WERI-Rb-1 (cell line): ENCODE results near the gene MAB21L3.

Source experiments
- DNase-seq: peaks from one replicate; pipeline ENCODE4 v3.0.0-alpha.2; 2020
- H3K27ac ChIP-seq: fragments of 250-450 bp; sonication (Bioruptor Pico); 2 replicates; pipeline ENCODE4 v1.5.1; 2020; ENCODE audit warnings: mild to moderate bottlenecking, moderate library complexity
- H3K27me3 ChIP-seq: fragments of 250-450 bp; sonication (Bioruptor Pico); 2 replicates; pipeline ENCODE4 v1.5.1; 2021; ENCODE audit warnings: mild to moderate bottlenecking, low read depth, moderate library complexity; ENCODE audit not compliant: insufficient read depth, severe bottlenecking
- H3K36me3 ChIP-seq: fragments of 250-450 bp; sonication (Bioruptor Pico); 2 replicates; pipeline ENCODE4 v1.5.1; 2020; ENCODE audit warnings: mild to moderate bottlenecking, moderate library complexity
- H3K4me3 ChIP-seq: 2 replicates; pipeline ENCODE4 v1.5.1; 2011; ENCODE audit warnings: low read depth, mild to moderate bottlenecking, control low read depth, low read length
- H3K9me3 ChIP-seq: fragments of 250-450 bp; sonication (Bioruptor Pico); 2 replicates; pipeline ENCODE4 v1.5.1; 2021; ENCODE audit warnings: mild to moderate bottlenecking, moderate library complexity; ENCODE audit not compliant: severe bottlenecking
- CTCF ChIP-seq: IDR thresholded peaks from 2 replicates; pipeline ENCODE4 v1.5.1; 2011; ENCODE audit warnings: low read depth, mild to moderate bottlenecking, control low read depth, inconsistent platforms, low read length

The MAB21L3 gene

DNA sequence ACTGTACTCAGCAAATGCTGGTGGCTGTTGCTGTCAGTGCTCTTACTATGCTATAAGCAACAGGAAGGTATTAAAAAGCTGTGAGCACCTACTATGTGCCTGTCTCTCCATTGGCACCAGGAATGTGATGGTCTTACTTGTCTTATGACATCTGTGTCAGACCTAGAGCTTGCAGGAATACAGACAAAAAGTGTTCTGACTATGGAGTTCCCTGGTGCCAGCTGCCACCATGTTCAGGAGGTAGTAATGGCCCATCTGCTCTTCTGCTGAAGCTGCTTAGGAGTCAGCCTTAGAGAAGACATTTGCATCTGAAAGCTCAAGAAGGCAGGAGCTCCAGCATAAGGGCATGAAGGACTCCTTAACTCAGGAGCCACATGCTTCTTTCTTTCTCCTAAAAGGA lies 52.3 kb downstream of the MAB21L3 start:
- Histone ChIP-seq H3K27ac (no peak overlapping the region), H3K4me3 (no peak overlapping the region), H3K9me3 (no peaks in the 10 kb centered on the region), H3K27me3 (no peaks in the 10 kb centered on the region), H3K36me3 (no peaks in the 10 kb centered on the region)
- no peak for TF ChIP-seq CTCF
- DNase-seq = no peak

GRCh38 chr1:116164150-116164549 lies 53.0 kb downstream of the MAB21L3 start:
- no peak for TF ChIP-seq CTCF
- no peak overlapping the region for H3K27ac ChIP-seq

DNA sequence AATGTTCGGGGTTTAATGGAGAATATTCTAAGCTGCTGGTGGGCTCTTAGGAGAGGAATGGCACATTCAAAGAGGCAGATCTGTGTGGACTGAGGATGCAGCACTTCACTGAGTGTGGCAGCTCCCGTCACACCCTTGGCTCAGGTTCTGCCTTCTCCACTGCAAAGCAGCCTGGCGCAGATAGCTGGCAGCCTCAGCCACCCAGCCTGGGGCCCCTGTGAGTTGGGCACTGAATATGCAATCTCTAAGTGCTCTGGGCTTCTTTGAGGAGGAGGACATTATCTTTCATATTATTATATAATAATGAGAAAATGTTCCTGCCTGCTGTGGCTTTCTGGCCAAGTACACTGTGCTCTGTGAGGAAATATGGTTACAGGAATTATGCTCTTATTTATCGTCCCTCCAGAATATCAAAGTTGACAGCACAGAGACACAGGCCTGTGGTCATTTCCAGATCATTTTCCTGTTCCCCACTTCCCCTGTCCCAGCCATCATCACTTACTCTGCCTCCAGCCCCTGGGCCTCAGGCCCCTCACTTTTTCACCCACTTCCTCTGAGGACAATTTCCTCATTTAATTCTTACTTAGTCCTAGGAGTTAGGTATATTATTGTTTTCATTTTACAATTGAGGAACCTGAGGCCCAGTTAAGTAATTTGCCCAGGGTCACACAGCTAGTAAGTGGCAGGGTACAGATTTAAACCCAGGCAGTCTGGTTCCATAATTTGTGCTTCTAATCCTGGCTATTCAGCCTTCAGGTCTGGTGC lies 53.6 kb downstream of the MAB21L3 start:
- Histone ChIP-seq H3K27me3 (no peaks in the 10 kb centered on the region), H3K27ac (no peak overlapping the region), H3K36me3 (no peaks in the 10 kb centered on the region), H3K9me3 (no peaks in the 10 kb centered on the region), H3K4me3 (no peak overlapping the region)
- no peak for DNase-seq
- no peak for TF ChIP-seq CTCF

More at GRCh38 chr1:116164150-116164549, 53.0 kb downstream of the MAB21L3 start:
- no peak overlapping the region for H3K4me3 ChIP-seq
- H3K27me3 ChIP-seq = no peaks in the 10 kb centered on the region
- DNase-seq = no peak
- no peaks in the 10 kb centered on the region for H3K36me3 ChIP-seq
- no peaks in the 10 kb centered on the region for H3K9me3 ChIP-seq

- Histone ChIP-seq H3K27me3 (no peaks in the 10 kb centered on the region), H3K9me3 (no peaks in the 10 kb centered on the region), H3K27ac (no peak overlapping the region), H3K4me3 (no peak overlapping the region), H3K36me3 (no peaks in the 10 kb centered on the region)
- no peak for DNase-seq
- TF ChIP-seq CTCF = no peak
Measured at GRCh38 chr1:116165572-116165971, 54.4 kb downstream of the MAB21L3 start.

DNA sequence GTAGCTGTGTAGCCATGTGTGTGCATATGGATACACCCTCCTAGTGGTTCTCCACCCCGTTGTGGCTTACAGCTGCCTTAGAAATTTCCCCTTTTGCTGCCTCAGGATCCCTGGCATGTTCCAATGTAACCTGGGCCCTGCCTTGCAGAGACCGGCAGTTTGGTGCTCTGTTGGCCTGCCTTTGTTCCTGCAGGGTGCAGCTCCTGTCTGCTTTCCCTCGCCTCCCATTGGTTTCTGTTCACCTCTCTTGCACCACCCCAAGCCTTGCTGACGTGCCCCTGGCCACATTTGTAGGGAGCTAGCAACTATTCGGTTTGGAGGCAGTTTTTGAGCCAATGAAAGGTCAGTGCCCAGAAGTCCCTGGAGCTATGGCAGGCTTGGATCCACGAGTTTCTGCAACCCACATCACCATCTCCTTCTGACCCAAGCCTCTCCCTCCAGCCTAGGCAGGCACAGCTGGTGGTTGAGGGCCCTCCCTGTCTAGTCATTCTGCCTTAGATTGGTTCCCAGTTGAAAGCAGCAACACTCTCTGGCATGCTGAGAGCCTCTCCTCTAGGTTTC lies 54.9 kb downstream of the MAB21L3 start:
- DNase-seq = no peak
- no peaks in the 10 kb centered on the region for H3K27me3 ChIP-seq
- no peaks in the 10 kb centered on the region for H3K9me3 ChIP-seq
- H3K27ac ChIP-seq = no peak overlapping the region
- H3K36me3 ChIP-seq = no peaks in the 10 kb centered on the region
- no peak for TF ChIP-seq CTCF
- H3K4me3 ChIP-seq = no peak overlapping the region

GRCh38 chr1:116166655-116167054 lies 55.5 kb downstream of the MAB21L3 start:
- H3K27me3 ChIP-seq = no peaks in the 10 kb centered on the region
- no peaks in the 10 kb centered on the region for H3K36me3 ChIP-seq
- DNase-seq = no peak
- no peak for TF ChIP-seq CTCF
- no peaks in the 10 kb centered on the region for H3K9me3 ChIP-seq
- H3K4me3 ChIP-seq = no peak overlapping the region
- no peak overlapping the region for H3K27ac ChIP-seq
